GM21360 (cell line): ENCODE results near the gene TIGIT.
A peak's percentile ranks its signal among the peaks of the same experiment; 100 is the strongest.

Source experiments
- ATAC-seq: cut with Tn5 transposase; IDR thresholded peaks from one replicate; pipeline ENCODE4 v1.9.1; 2021; ENCODE audit warnings: mild to moderate bottlenecking, moderate library complexity; ENCODE audit not compliant: unreplicated experiment

The TIGIT gene

GRCh38 chr3:114308830-114309229, 15.0 kb downstream of the TIGIT start:
- peak; percentile 78 for ATAC-seq

- no peak for ATAC-seq
Measured at GRCh38 chr3:114310695-114311094, 16.9 kb downstream of the TIGIT start.

DNA sequence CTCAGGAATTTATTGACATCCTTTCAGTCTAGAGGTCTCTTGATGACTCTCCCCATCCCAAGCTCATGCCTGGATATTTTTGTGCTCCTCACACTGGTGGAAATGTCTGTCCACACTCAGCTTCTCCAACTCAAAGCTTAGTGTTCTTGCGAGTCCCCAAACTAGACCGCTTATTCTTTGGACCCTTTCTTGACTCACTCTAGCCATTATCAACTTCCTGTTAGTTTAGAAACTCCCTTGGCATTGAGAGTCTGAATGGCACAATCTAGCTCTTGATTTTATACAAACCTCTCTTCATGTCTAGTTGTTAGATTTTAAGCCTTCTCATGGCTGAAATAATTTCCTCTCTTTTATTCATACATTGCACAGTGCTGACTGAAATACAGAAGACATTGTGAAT, 19.6 kb downstream of the TIGIT start:
- ATAC-seq: no peak

DNA sequence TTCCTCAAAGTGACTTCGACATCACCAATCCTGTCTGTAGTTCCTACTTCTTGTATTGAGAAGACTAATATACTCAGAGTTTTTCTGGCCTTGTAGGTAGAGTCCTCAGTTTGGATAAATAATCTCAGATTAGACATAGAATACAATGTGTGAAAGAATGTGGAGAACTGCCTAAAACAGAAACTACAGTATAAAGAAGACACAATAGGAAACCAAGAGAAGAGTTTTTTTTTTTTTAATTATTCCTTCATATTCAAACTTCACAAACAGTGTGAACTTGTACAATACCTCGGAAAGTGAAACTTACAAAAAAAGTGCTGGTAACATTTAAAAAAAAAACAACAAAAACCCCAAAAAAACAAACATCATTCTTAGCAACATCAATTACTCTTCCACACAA, 20.5 kb downstream of the TIGIT start:
- ATAC-seq: no peak

GRCh38 chr3:114318295-114318694, 24.5 kb downstream of the TIGIT start:
- no peak for ATAC-seq

DNA sequence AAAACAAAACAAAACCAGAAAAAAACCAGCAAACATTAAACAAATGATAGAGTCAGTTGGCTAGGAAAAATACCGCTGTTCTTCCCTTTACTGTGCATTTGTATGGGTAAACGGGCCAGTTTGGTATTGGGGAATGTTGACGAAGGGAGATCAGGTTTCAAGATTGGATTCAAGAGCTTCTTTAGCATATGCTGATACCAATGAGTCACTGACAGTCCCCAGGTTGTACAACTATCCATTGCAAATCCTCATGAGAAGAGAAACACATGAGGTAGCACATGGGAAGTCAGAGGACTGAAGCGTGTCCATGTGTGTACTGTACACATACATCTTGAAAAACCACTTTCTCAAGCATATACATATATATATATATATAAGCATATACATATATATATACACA, 25.6 kb downstream of the TIGIT start:
- no peak for ATAC-seq

DNA sequence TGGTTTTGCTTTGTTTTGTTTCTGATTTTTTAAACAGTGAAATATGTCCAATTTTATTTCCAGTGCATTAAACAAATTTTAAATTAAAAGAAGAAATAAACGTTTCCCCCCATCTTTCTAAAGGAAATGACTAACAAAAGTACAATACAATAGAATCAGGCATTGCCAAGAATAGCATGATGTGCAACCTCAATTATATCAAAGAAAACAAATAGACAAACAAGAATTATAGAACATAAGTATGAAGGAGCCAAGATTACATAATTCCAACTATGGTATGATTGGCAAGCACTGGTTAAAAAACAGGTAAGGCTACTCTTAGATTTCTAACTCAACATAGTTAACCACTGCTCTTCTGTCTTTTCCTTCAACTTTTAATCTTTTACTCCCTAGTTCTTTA, 26.4 kb downstream of the TIGIT start:
- ATAC-seq: no peak

- no peak for ATAC-seq
Measured at GRCh38 chr3:114323546-114324254, 29.9 kb downstream of the TIGIT start.

- ATAC-seq: no peak
Measured at GRCh38 chr3:114327665-114328064, 33.8 kb downstream of the TIGIT start.

- ATAC-seq: no peak
Measured at GRCh38 chr3:114328345-114328744, 34.5 kb downstream of the TIGIT start.

DNA sequence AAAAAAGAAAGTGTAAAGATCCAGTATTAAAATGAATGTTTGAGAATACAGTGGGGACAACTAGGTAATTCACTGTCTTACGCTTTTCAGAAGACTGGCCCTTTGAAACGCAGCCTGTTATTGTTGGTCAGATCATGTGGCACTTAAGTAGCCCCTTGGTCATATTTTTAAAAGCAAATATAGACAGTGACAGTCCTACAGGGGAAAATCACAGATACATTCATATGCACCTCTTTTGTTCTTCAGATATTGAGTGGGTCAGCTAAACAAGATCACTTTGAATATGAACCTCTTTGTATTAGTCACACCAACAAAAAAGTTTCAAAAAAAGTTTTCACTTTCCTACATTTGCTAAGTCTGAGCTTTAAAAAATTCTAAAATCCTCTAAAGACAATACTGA, 36.0 kb downstream of the TIGIT start:
- peak; percentile 54 for ATAC-seq

GRCh38 chr3:114331007-114331406, 37.2 kb downstream of the TIGIT start:
- ATAC-seq: no peak

GRCh38 chr3:114331710-114332109, 37.9 kb downstream of the TIGIT start:
- no peak for ATAC-seq

DNA sequence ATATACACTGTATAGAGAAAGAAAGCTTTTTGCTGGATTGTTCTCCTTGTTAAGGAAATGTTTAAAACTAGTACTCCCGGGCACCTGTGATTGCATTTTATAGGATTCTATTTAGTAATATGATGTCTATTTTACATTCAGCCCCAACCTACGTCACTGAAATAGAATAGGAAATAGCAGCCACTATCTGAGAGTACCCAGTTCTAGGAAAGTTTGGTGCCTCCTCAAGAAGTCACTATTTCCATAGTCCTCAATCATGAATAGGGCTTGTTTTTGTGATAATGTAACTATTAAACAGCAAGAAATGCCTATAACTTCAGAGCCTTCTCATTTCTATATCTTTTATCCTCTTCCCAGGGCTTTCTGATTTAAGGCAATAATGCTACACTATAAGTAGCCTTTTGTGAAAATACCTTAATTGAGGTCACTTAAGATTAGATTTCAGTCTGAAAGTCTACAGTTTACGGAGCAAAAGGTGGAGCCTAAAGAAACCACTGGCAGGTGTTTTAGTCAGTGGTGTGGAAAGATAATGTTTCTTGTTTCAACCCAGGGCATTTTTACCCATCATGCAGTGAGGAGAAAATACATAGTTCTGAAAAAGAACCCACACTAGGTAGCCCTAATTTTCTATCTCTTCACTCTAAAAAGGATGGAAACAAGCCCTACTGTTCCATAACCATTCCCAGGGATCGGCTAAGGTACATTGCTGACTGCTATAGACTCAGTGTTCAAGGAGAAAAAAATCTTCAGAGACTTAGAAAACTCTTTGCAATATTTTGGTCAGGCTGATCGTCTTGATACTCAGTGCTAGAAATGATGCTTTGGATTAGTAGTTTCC, 38.7 kb downstream of the TIGIT start:
- no peak for ATAC-seq

GRCh38 chr3:114333180-114333922, 39.5 kb downstream of the TIGIT start:
- no peak for ATAC-seq

- ATAC-seq: no peak
Measured at GRCh38 chr3:114333923-114334240, 40.1 kb downstream of the TIGIT start.

DNA sequence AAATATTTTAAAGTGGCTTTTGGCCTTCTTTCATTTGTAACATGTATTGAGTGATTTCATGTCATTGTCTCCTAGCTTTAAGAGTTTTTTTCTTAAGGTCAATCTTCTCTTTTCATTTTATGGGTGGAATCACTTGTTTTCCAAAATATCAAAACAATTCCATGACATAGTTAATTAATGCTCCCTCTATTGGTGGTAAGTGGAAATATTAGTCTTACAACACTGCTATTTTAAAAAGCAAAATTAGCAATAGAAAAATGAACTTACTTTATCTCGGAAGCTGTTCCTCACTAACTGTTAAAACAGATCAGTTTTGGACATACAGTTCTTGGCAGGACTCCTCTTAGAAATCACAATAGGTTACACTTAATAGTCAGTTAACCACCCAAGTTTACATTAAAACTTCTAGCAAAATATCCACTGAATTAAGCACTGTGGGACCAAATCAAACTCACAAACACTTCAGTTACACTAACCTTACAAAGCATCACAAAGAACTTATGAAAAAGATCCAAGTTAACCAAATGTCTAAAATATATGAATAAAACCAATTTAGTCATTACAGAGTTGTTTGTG, 42.4 kb downstream of the TIGIT start:
- no peak for ATAC-seq

- no peak for ATAC-seq
Measured at GRCh38 chr3:114336857-114337256, 43.0 kb downstream of the TIGIT start.

GRCh38 chr3:114338651-114339357, 45.0 kb downstream of the TIGIT start:
- ATAC-seq: no peak

DNA sequence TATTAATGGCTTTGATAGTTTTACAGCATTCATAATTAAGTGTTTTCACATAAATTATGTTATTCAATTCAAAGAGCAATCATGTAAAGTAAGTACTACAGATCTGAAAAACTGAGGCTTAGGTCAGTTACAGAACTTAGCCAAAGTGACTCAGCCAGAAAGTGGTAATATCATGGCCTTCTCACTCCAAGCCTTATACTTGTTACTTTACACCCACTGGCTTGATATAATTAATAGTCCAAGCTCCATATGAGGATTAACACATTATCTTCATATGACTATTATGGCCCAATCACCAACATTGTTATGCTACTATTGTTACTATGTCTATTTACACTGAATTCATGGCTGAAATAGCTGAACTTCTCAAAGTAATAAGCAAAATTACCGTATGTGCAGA, 50.7 kb downstream of the TIGIT start:
- ATAC-seq: no peak

DNA sequence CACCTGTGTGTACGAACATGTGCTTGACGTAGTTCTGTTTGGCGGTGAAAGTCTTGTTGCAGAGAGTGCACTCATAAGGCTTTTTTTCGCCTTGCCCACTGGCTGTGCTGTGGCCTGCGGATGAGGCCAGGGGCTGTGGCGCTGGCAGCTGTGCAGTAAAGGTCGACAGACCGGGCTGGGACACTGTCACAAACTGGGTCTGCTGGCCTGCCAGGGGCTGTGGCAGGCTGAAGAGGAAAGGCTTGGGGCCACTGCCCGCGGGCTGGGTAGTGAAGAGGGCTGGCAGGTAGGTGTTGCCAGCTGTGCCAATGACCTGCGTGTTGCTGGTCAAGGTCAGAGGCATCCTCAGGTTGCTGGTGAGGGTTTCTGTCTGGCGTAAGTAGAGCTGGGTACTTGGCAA, 56.4 kb downstream of the TIGIT start:
- no peak for ATAC-seq
